ENCODE data around the gene GIMAP1.

DNA sequence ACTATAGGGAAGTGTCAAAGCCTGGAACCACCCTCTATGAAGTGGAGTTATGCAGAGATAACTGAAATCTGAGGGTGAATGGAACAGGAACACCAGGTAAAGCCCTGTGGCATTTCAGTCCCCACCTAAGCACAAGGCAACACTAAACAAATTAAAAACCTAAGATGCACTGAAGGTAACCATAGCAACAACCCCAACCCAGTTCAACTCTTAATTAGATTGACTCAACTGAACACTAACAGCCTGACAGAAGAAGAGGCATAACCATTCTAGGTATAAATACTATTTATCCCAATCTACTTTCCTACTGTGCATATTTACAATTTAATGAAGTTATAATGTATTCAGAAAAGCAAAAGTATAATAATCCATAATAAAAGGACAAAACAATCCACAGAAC, 11.6 kb downstream of the GIMAP1 start:
- TF ChIP-seq POLR2AphosphoS5 (IDR thresholded peaks at IDR 0.05; ENCODE audit: low read depth, low read length) (no peak), POLR2A (IDR thresholded peaks at IDR 0.05; ENCODE audit: low read depth, low read length) (no peak), TAF1 (IDR thresholded peaks at IDR 0.05; ENCODE audit: borderline replicate concordance, low read depth, low read length) (no peak)

Data from GM12892 (cell line).